Caki2 (cell line): ENCODE measurements around the gene RAB8B. TPM values are rescaled to one million over a fixed set of nuclear protein-coding genes. Genes with fewer than 3 reads are reported as not detected.

Source experiments
- DNase-seq: peaks from one replicate; pipeline ENCODE4 v3.0.0-alpha.2; 2015; ENCODE audit warnings: low read depth
- in situ Hi-C: cut with HindIII; loops from 2 replicates; pipeline ENCODE4 v1.10.0; 2016; ENCODE audit warnings: low sequenced_read_pairs, low pct_unique_long_range_greater_than_20kb, mixed read lengths
- total RNA-seq: library from RNA; depleted of rRNA; stranded (reverse); fragments of >200 nt; shearing (Covaris generic); gene quantifications from 2 replicates; pipeline ENCODE4 v1.2.3, GENCODE V29; 2014; ENCODE audit warnings: low replicate concordance; rRNA removed

The RAB8B gene
- total RNA-seq: 8.0 and 10.4 TPM in 2 replicates

DNA sequence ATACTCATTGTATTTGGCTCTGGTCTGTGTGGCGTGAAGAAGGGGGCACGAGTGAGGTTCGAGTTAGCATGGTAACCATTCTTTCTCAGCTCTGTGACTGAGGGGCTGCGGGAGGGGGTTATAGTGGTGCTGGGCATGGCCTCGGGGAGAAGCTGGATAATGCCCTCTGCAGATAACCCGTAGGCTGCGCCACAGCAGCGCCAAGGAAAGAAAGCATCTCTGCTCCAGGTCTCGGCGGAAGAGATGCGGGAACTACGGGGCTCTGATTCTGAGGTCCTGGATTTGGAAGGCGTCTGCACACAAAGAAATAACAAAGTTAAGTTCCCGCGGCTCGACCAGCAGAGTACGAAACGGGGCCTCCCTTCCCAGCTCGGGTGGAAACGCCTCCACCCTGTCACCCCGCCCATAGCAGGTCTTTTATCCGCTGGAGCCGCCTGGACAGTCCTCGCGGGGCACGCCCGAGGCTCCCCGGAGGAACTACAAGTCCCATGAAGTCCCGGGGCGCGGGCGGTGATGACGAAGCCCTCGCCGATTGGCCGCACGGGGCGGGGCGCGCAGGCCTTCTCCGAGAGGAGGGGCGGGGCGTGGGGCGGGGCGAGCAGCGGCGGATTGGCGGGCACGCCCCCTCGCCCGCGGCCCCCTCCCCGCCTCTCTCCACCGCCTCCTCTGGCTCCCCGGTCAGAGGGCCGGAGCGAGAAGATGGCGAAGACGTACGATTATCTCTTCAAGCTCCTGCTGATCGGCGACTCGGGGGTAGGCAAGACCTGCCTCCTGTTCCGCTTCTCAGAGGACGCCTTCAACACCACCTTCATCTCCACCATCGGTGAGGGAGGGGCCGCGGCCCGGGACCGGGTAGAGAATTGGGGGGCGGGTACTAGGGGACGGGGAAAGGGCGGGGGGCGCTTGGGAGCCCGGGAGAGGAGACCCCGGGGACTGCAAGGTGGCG is at the start of gene RAB8B:
Gene RAB8B (plus strand): TSS at position 681 of the 946 bp plus-strand sequence. CDS start 19 bp downstream, at position 700.
- in situ Hi-C loops: no loop called here
- DNase-seq: peak; percentile 91

DNA sequence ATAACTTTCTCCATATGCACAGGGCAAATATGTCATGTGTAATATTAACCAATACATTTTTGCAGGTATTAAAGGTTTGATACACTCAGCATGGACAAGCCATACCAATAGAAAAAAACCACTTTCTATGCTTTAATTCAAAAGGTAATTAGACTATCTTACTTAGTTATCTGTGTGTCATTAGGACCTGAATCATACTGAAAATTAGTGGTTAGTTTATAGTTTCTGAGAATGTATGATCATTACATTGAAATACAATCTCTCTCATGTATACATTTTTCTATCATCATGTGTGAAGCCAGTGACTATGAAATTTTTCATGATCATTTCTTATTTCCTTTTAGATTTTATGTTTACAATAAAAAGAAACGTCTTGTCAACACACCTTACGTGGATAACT is 48.5 kb upstream of the RAB8B start:
- DNase-seq: no peak
- in situ Hi-C loops: no loop called here

DNA sequence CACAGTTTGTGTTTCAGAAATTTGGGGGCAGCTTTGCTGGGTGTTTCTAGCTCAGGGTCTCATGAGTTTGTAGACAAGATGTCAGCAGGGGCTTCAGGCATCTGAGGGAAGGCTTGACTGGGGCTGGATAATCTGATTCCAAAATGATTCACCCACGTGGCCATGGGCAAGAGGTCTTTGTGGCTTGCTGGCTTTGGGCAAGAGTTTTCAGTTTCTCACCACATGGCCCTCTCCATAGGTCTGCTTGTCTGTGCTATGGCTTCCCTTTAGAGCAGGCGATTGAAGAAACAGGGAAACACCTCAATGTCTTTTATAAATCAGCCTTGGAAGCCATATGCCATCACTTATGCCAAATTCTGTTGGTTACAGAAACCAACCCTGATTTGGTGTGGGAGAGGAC is 44.0 kb upstream of the RAB8B start:
- DNase-seq: no peak
- in situ Hi-C loops: no loop called here

DNA sequence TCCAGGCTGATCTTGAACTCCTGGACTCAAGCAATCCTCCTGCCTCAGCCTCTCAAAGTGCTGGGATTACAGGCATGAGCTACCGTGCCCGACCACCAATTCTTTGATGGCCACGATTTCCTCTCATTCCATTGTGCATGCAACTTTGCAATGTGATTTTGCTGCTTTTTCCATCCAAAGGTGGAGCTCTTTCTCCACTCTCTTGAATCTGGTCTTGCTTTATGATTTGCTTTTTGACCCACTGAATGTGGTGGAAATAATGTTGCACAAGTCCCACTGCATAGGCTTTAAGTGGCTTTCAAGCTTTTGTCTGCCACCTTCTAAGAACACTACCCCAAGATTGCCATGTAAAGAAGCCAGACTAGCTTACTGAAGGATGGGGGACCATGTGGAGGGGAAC is 42.7 kb upstream of the RAB8B start:
- in situ Hi-C loops: no loop called here
- no peak for DNase-seq

DNA sequence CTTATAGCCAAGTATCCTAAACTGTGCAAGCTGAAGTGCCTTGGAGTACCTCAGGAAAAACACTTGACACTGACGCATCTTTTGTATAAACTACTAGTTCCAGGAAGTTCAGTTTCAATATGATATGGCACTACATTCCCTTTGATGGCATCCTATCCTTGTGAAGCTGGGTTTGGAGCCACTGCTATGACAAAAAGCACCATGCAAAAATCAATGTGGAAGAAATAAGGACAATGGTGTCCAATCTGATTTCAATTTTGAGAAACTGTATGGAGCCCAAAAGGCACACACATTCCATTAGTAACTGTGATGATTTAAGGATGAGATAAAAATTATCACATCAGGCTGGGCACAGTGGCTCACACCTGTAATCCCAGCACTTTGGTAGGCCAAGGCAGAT is 37.7 kb upstream of the RAB8B start:
- in situ Hi-C loops: no loop called here
- DNase-seq: no peak

DNA sequence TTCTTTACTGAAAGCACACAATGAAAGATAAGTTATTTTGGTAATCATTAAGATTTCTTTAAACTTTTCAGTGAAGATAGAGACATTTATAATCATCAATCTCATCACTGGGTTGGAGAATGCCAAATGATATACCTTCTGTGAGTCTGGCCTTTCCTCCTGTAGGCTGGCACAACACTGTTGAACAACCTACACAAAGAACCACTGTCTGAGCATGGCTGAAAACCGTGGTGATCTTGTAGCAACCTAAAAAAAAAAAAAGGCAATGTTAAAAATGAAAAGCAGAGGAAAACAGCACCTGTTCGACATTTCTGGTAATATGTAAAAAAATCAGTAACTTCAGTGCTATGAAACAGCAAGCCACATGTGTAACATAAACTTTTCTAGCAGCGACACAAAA is 33.9 kb upstream of the RAB8B start:
- in situ Hi-C loops: no loop called here
- DNase-seq: no peak

DNA sequence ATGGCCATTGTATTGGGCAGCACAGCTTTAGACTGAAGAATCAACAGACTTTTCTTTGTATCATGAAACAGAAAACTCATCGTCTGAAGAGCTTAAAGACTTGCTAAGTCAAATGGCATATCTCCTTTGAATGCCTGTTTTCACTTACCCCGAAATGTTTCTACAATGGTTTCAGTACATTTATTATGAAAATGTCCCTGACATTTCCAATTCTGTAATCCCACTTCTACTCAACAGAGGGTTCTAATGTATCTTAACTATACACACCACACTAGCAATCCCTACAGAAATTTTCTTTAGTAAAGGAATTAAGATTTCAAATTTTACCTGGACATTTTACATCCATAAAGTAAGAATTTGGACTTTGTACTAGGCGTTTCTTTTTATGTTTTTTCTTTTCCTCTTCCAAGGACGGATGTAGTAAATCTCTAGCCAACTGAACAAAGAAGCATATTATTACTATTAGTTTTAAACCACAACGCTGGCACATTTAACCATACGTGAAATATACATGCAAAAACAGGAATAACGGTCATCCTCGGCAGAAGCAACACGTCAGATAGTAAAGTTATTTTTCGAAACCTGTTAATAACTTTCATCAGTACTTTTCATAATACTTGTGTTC is 33.2 kb upstream of the RAB8B start:
- in situ Hi-C loops: no loop called here
- no peak for DNase-seq

DNA sequence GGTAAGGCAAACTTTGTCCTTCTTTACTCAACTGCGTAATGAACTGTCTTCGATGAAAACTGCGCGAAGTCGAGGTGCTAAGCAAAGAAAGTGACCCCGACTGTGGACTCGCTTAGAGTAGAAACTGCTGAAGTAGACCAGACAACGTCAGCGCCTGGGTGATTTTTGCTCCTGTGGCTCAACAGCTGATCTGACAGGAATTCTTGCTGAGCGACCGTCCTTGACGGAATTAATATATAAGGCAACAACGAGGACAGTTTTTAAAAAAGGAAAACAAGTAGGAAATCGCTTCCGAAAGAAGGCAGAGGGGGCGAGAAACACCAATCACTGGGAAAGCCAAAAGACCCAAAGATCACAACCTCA is 32.7 kb upstream of the RAB8B start:
- no peak for DNase-seq
- in situ Hi-C loops: no loop called here

DNA sequence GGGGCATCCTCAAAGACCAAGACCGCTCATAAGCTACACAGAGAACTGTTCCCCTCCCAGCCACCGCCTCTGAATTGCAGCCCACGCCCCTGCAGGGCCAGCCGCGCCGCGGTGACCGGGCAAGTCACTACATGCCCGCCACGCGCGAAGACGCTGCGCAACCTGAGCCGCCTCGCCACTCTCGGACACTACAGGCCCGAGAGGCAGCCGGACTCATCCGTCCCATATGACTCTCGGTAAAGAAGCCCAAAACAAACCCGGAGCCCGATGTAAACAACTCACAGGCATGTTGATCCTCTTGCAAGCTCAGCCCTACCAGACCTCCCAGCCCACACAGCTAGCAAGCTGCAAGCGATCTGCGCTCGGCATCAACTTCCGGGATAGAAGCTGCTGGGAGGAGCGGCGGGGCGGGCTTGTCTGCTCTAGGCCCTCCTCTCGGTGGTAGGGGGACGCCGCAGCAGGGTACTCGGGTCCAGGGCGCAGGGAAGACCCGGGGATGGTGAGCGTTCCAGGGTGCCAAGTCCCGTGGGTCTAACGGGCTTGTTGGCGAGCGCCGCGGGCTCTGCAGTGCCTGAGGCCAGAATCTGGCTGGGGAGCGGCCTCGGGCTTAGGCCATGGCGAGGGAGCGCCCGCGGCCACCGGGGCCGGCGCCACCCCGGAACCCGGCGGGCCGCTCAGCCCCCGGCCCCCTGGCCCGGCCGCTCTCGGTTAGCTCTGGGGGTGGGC is 32.1 kb upstream of the RAB8B start, which contains the start of gene RPS27L:
Gene RPS27L (minus strand): TSS at position 360 of the 726 bp plus-strand sequence. CDS start 72 bp downstream, at position 288.
- in situ Hi-C loops: no loop called here
- DNase-seq: peak; percentile 92

DNA sequence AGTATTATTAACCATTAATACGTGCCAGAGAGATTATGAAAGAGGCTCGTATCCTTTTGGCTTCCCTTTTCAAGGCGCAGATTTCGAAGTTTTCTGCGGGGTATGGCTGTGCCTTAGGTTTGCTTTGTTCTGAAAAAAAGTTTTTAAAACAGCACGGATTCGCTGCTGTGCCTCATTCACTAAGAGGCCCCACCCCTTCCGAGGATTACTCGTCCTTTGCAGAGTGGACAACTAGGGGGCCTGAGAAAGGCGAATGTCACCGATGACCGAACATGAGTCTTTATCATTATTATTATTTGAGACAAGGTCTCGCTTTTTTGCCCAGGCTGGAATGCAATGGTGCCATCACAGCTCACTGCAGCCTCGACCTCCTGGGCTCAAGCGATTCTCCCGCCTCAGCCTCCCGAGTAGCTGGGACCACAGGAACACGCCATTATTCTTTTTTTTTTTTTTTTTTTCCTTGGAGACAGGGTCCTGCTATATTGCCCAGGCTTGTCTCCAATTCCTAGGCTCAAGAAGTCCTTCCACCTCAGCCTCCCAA is 31.4 kb upstream of the RAB8B start:
- peak; percentile 72 for DNase-seq
- in situ Hi-C loops: no loop called here

DNA sequence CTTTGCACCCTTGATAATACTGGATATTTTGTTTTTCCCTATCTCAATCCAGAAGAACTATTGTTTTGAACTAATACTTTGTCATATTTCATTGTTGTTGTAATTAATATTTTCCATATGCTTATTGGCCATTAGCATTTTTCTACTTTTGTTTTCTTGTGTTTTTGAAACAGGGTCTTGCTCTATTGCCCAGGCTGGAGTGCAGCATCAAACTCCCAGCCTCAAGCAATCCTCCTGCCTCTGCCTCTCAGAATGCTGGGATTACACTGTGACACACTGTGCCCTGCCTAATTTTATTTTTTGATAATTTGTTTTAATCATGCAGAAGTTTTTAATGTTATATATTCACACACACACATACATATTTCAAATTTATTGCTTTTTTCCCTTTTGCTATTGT is 28.8 kb upstream of the RAB8B start:
- in situ Hi-C loops: no loop called here
- no peak for DNase-seq

DNA sequence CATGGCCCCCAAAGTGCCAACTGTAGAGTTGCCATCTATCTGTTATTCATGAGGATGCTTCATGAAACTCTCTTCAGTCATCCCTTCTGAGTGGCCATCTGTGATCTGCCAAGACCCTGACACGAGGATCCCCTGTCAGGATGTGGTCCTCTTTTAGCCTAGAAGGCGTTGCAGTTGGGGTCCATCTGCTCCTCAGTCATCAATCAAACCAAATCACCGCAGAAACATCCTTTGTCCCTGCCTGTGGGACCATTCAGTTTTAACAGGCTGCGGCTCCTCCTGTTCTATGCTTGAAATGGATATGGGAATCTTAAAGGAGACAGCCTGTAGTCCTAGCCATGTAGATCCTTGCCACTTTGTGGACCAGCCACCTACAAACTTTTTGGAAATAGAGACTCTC is 26.2 kb upstream of the RAB8B start:
- no peak for DNase-seq
- in situ Hi-C loops: no loop called here

DNA sequence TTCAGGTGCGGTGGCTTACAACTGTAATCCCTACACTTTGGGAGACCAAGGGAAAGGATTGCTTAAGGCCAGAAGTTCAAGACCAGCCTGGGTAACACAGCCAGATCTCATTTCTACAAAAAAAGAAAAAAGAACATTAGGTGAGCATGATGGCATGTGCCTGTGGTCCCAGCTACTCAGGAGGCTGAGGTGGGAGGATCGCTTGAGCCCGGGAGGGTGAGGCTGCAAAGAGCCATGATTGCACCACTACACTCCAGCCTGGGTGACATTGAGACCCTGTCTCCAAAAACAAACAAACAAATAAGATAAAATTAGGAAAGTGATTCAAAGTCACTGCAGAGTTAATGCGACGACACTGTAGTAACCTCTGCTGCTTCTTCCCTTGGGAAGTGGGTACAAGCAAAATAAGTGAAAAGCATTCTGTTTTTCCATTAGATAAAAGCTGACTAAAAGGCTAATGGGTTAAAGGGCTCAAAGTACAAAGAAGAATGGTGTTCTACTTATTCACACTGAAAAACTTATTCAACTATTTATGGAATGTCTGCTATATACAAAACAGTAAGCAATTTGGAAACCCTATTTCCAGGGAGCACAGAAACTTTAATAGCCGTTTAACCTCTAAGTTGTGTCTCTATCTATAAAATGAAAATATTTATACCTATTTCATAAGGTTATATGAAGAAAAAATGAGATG is 24.1 kb upstream of the RAB8B start:
- in situ Hi-C loops: no loop called here
- no peak for DNase-seq

DNA sequence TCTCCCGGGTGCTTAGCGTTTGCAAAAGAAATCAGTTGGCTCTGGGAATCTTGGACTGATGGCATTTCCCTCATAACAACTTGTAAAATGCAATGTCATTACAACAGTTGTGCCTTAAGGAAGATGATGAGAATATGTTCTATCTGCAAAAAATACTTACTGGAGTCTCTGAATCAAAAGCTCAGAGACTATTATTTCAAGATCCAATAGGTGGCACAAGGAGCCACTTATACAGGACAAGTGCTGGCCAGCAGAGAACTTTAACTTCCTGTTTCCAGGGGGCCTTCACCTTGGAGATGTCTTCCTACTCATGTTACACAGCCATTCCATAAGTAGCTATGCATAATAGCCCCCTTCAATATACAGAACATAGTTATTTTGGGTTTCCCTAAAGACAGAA is 23.2 kb upstream of the RAB8B start:
- no peak for DNase-seq

DNA sequence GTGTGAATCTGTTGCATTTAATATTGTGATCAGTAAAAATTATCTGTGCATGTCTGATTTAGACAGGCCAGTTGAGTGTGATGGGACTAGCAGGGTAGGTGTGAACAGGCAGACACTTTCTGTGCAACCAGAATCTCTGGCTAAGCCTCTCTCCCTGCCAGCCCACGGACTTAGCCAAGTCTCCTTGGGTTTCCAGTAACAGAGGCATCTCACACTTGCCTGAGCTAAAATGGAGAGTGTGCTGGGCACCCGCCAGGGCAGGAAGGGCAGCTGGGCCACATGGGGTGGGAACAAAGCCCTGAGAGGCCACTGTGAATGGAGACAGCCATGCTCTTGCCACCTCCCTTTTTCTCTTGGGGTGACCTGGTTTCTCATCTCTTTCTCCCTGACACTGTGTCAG is 19.6 kb upstream of the RAB8B start:
- DNase-seq: no peak
- in situ Hi-C loops: no loop called here

More for the DNA sequence above, 23.2 kb upstream of the RAB8B start:
- in situ Hi-C loops: no loop called here

DNA sequence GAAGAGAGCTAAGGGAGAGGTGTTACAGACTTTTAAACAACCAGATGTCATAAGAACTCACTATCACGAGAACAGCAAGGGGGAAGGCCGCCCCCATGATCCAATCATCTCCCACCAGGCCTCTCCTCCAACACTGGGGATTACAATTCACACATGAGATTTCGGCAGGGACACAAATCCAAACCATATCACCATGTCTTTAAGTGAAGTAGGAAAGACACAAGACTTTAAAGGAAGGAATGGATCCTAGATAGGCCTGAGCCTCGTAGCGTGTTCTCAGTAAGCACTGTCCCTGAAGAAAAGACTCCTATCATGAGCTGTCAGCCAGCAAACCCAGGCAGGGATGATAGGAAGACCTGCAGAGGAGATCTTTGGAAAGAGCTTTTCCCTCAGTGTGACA is 17.0 kb upstream of the RAB8B start:
- in situ Hi-C loops: no loop called here
- DNase-seq: no peak

DNA sequence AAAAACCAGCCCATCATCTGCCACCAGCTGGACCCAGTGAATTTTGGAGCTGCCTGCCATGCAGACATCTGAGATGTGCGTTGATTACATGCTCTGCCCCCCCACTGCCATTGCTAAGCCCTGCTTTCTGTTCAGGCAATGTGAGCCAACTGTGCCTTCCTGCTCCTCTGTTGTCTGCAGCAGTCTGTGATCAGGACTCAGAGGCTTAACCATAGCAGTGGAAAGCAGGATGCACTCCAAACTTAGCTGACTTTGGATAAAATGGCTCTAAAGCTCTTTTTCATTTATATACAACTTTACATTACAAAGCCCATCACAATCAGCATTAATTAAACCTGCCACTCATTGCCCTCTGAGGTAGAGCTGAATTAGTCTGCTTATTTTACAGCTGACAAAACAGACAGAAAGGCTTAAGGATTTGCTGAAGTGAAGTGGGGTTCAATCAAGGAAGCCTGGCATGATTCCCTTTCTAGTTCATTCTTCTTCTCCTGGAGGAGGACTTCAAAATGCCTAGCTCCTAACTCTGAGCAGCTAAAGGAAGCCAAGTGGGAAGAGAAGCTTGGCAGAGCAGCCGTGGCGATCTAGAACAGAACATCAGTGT is 16.5 kb upstream of the RAB8B start:
- no peak for DNase-seq
- in situ Hi-C loops: no loop called here

DNA sequence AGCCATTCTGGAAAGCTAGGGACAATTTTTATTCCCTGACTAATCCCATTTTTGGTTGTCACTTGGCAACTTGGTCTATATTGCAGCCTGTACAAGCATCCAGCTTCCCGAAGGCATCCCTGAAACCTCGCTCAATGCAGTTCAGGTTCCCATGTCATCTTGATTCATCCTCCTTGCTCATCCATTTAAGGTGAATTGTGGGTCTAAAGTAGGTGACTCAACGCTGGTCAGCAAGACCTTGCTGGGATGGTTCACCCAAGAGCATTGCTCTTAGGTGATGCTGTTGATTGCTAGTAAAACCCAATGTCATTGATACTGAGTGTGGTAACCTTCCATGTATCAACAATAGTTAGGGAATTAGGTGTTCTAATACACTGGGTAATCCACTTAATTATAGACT is 13.1 kb upstream of the RAB8B start:
- DNase-seq: no peak

More for the DNA sequence above, 13.1 kb upstream of the RAB8B start:
- in situ Hi-C loops: no loop called here
